HepG2 (cell line): ENCODE measurements around the gene NPC1. TPM values are rescaled to one million over a fixed set of nuclear protein-coding genes. Genes with fewer than 3 reads are reported as not detected.

ENCODE experiments used
- ATAC-seq: fragments of 200-7000 bp; cut with Tn5 transposase; 3 replicates; pipeline ENCODE4 v1.9.1; 2020; ENCODE audit warnings: mild to moderate bottlenecking, moderate library complexity
- BruUV-seq: library from RNA; stranded (reverse); fragments of 400-500 nt; replicated peaks from 2 replicates; lab custom pipeline; 2021; lab: Mats Ljungman, UMichigan
- CTCF ChIA-PET: fragments of 300-600 bp; formaldehyde crosslinking; extraction: SDS; loops from one replicate; lab custom pipeline; 2021; ENCODE audit warnings: low total read pairs, inconsistent platforms, low intra/inter-chr PET ratio; lab: Yijun Ruan, JAX
- POLR2A ChIA-PET: fragments of 350-600 bp; sonication (Branson Sonifier 250); formaldehyde crosslinking; loops from one replicate; lab custom pipeline; 2020; ENCODE audit warnings: antibody characterized with exemption, inconsistent platforms; lab: Yijun Ruan, JAX
- DNase-seq: peaks from one replicate; pipeline ENCODE4 v3.0.0-alpha.2; 2015; ENCODE audit warnings: low spot score
- FAIRE-seq: peaks from 3 replicates; lab custom pipeline; 2011; peaks lifted over from hg19 to GRCh38; lab: Jason Lieb, UNC
- H2AFZ ChIP-seq: one replicate; pipeline ENCODE4 v1.6.1; 2011; ENCODE audit warnings: low read length, inconsistent platforms
- H3K27ac ChIP-seq: fragments of 300-600 bp; 3 replicates; pipeline ENCODE4 v1.8.0; 2011; ENCODE audit warnings: mixed run types, mild to moderate bottlenecking, mixed read lengths, low read length, inconsistent platforms; ENCODE audit not compliant: insufficient read depth; ENCODE audit errors: extremely low read length
- H3K27me3 ChIP-seq, 2 experiments: fragments of 200-600 bp in 1 of 2; 2 replicates in 1 of 2; 3 replicates in 1 of 2; pipeline versions ENCODE4 v1.6.0 to v1.8.0; 2011; ENCODE audit warnings: low read length in 2 of 2, mild to moderate bottlenecking in 2 of 2, moderate library complexity in 2 of 2, inconsistent platforms in 1 of 2; ENCODE audit not compliant: insufficient read depth in 2 of 2, control insufficient read depth in 1 of 2
- H3K36me3 ChIP-seq, 2 experiments: fragments of 200-600 bp in 1 of 2; replicated peaks in 1 of 2; 2 replicates in 1 of 2; 3 replicates in 1 of 2; pipeline versions ENCODE4 v1.5.1 to v1.8.0; 2011; ENCODE audit warnings: low read length in 2 of 2, inconsistent platforms in 1 of 2; ENCODE audit not compliant: insufficient read depth in 2 of 2, control insufficient read depth in 1 of 2
- H3K4me1 ChIP-seq: 2 replicates; pipeline ENCODE4 v1.5.1; 2012; ENCODE audit warnings: low read length, inconsistent platforms; ENCODE audit not compliant: insufficient read depth
- H3K4me2 ChIP-seq: 2 replicates; pipeline ENCODE4 v1.6.0; 2011; ENCODE audit warnings: low read depth, low read length, inconsistent platforms
- H3K4me3 ChIP-seq, 3 experiments: fragments of 200-600 bp in 1 of 3; sonication (generic), shearing (Covaris generic) in 1 of 3; replicated peaks in 1 of 3; 2 replicates each; pipeline ENCODE4 v1.5.1; 2011 to 2016; ENCODE audit warnings: low read length in 3 of 3, inconsistent platforms in 2 of 3, low read depth in 2 of 3, mild to moderate bottlenecking in 2 of 3, control low read depth in 1 of 3, mixed read lengths in 1 of 3; ENCODE audit not compliant: insufficient read depth in 1 of 3
- H3K79me2 ChIP-seq: one replicate; pipeline ENCODE4 v1.6.1; 2011; ENCODE audit warnings: low read length, inconsistent platforms; ENCODE audit not compliant: insufficient read depth
- H3K9ac ChIP-seq: 2 replicates; pipeline ENCODE4 v1.6.0; 2011; ENCODE audit warnings: mild to moderate bottlenecking, low read depth, low read length, inconsistent platforms; ENCODE audit not compliant: insufficient read depth
- H3K9me3 ChIP-seq: 2 replicates; pipeline ENCODE4 v1.5.1; 2012; ENCODE audit warnings: mild to moderate bottlenecking, low read length
- H4K20me1 ChIP-seq: 2 replicates; pipeline ENCODE4 v1.6.0; 2011; ENCODE audit warnings: inconsistent platforms, mild to moderate bottlenecking, low read length, moderate library complexity; ENCODE audit not compliant: insufficient read depth
- CBFB ChIP-seq: sonication (generic); formaldehyde crosslinking; IDR thresholded peaks from 2 replicates; pipeline ENCODE4 v1.4.0; 2020; ENCODE audit warnings: missing genetic modification reagents
- CEBPB ChIP-seq: IDR thresholded peaks from 2 replicates; pipeline ENCODE4 v1.6.1; 2011; ENCODE audit warnings: low read depth, low read length, improper control_type of control experiment, borderline replicate concordance
- HCFC1 ChIP-seq: fragments of 150-350 bp; IDR thresholded peaks from 2 replicates; pipeline ENCODE4 v1.6.1; 2014; ENCODE audit warnings: low read depth, low read length
- HNF4G ChIP-seq, 2 experiments: sonication (generic) in 1 of 2; formaldehyde crosslinking in 1 of 2; IDR thresholded peaks; 2 replicates each; pipeline versions ENCODE4 v1.4.0 to v1.6.1; 2011 to 2020; ENCODE audit warnings: borderline replicate concordance in 2 of 2, low read depth in 2 of 2, mild to moderate bottlenecking in 2 of 2, low read length in 1 of 2, missing genetic modification reagents in 1 of 2, moderate library complexity in 1 of 2
- HOXA7 ChIP-seq: sonication (generic); formaldehyde crosslinking; IDR thresholded peaks from 2 replicates; pipeline ENCODE4 v1.8.1; 2022; ENCODE audit warnings: mild to moderate bottlenecking, missing genetic modification reagents, moderate library complexity
- MTA3 ChIP-seq: sonication (generic); formaldehyde crosslinking; IDR thresholded peaks from 2 replicates; pipeline ENCODE4 v1.4.0; 2020; ENCODE audit warnings: missing genetic modification reagents
- RXRB ChIP-seq: IDR thresholded peaks from 2 replicates; pipeline ENCODE4 v1.6.1; 2016; ENCODE audit warnings: borderline replicate concordance, missing genetic modification reagents, missing compliant biosample characterization
- SYNCRIP ChIP-seq: fragments of 200-400 bp; formaldehyde crosslinking; IDR thresholded peaks from 2 replicates; pipeline ENCODE4 v1.6.1; 2018; ENCODE audit warnings: mild to moderate bottlenecking, low read depth, low read length; ENCODE audit not compliant: insufficient read depth
- ZNF460 ChIP-seq: sonication (generic); formaldehyde crosslinking; IDR thresholded peaks from 2 replicates; pipeline ENCODE4 v1.5.1; 2020; ENCODE audit warnings: missing genetic modification reagents, mild to moderate bottlenecking, borderline replicate concordance
- WGBS: methylation state at CpG from one replicate; pipeline ENCODE4 v1.1.6; 2017; ENCODE audit warnings: low lambda C conversion rate; 5-methylcytosine and 5-hydroxymethylcytosine counted together
- in situ Hi-C: cut with HindIII; loops from 2 replicates; pipeline ENCODE4 v1.10.0; 2017; ENCODE audit warnings: low pct_unique_long_range_greater_than_20kb; ENCODE audit not compliant: extremely low pct_ligation_motif_present
- intact Hi-C: fragments of 100-400 bp; cut with micrococcal nuclease; formaldehyde crosslinking; loops from one replicate; pipeline ENCODE4 v1.10.0; 2022; ENCODE audit not compliant: unreplicated experiment
- polyA plus RNA-seq, 8 experiments: library from polyadenylated mRNA; depleted of rRNA in 3 of 8; stranded (reverse) in 7 of 8; unstranded in 1 of 8; fragments of >200 nt; fragmentation: Illumina TruSeq in 4 of 8; extraction: Trizol in 4 of 8; gene quantifications; 2 replicates each; pipeline versions ENCODE4 v1.2.1 to v1.2.3, GENCODE V29; 2011 to 2016; ENCODE audit warnings: low read depth in 4 of 8, missing spikeins in 1 of 8, mixed read lengths in 1 of 8; ENCODE audit not compliant: insufficient read depth in 1 of 8
- total RNA-seq, 5 experiments: library from RNA; depleted of rRNA; stranded (reverse); fragments of >200 nt; fragmentation: Illumina TruSeq; extraction: Trizol; gene quantifications; 2 replicates each; pipeline ENCODE4 v1.2.3, GENCODE V29; 2016; ENCODE audit warnings: low read depth in 1 of 5
- TF ChIP-seq, protein P1 (sequence below): IDR thresholded peaks from 2 replicates; pipeline ENCODE4 v1.6.1; 2018; ENCODE audit warnings: missing genetic modification reagents

Gene NPC1
- total and polyA plus RNA-seq, 2 of the 13 experiments (the other 11 are each of a cell fraction or from before 2014, with no cell fraction given): 46.5 to 114 TPM

DNA sequence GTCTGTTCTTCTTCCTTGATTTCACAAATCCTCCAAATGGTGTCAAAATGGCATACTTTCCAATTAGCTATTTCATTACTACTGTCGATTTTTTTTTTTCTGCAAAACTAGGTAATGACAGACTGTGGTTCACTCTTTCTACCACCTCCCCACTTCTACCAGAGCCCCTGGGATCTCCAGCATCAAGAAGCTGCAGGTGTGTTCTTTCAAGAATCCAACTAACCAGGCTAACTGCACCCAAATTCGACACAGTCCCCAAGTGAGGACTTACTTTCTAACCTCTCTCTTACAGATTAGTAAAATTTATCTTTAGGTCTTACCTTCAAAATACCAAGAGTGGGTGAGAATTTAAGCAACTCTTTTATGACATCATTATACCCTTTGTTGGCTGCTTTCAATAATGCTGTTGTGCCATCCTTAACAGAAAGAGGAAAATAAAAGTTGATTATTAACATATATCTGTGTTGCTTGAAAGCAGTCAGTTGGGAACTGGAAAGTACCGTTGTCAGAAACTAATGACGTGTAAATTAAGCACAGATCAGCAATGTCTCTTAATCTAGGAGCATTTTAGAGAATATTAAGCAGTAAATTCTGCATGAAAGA, 31.2 kb upstream of the NPC1 start (continued):
- TF ChIP-seq MTA3 (CRISPR knock-in tag) (no peak), HCFC1 (no peak), RXRB (CRISPR knock-in tag) (no peak), CBFB (CRISPR knock-in tag) (no peak), ZNF460 (no peak), SYNCRIP (no peak), HOXA7 (no peak)
- TF ChIP-seq, protein P1, sequence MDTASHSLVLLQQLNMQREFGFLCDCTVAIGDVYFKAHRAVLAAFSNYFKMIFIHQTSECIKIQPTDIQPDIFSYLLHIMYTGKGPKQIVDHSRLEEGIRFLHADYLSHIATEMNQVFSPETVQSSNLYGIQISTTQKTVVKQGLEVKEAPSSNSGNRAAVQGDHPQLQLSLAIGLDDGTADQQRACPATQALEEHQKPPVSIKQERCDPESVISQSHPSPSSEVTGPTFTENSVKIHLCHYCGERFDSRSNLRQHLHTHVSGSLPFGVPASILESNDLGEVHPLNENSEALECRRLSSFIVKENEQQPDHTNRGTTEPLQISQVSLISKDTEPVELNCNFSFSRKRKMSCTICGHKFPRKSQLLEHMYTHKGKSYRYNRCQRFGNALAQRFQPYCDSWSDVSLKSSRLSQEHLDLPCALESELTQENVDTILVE (CRISPR knock-in tag): no peak

- Histone ChIP-seq H3K79me2 (no peaks in the 10 kb centered on the region), H3K27ac (no peak overlapping the region)
- peak; percentile 36; the same call in 1 of the 2 replicates for TF ChIP-seq CEBPB
- TF ChIP-seq HNF4G (IDR thresholded peaks at IDR 0.05; ENCODE audit: borderline replicate concordance, low read depth, low read length): no peak
- no peak for TF ChIP-seq HNF4G (CRISPR knock-in tag; IDR thresholded peaks at IDR 0.05; ENCODE audit: borderline replicate concordance, low read depth)
- TF ChIP-seq, all 625 proteins: peak for 1
- intact Hi-C loops: no loop called here
- Histone ChIP-seq H3K27me3 (peaks cover 0 to 25% of the 10 kb centered on the region in 2 experiments; a peak in 3 of 5 replicates), H3K9ac (no peak overlapping the region), H3K4me1 (peaks cover 50% of the 10 kb centered on the region), H4K20me1 (no peaks in the 10 kb centered on the region), H2AFZ (no peak overlapping the region), H3K9me3 (no peaks in the 10 kb centered on the region), H3K4me2 (no peak overlapping the region), H3K4me3 (no peak overlapping the region), H3K36me3 (no peaks in the 10 kb centered on the region)
- 22% methylated on average over 2 of the region's 2 CpGs for WGBS
- no TSS peak for BruUV-seq
- ChIA-PET POLR2A (no interaction called here), CTCF (no interaction called here)
- no peak for ATAC-seq
- in situ Hi-C loops: no loop called here
- no peak for FAIRE-seq
- no peak for DNase-seq
Measured at GRCh38 chr18:23616258-23616657, 30.0 kb upstream of the NPC1 start.
